Activated CD8-positive, alpha-beta memory T cell treated with anti-CD3 and anti-CD28 coated beads, Interleukin-2, amount 50 U/mL, for 1 hour (primary cell): Measurements from ENCODE around the gene ADAMTSL1.
"Not testable (repeated sequence)": the region's sequence is repeated elsewhere in the genome, so short reads cannot be mapped to it uniquely, and the experiment has no call there.

ENCODE experiments used
- DNase-seq: peaks from one replicate; pipeline ENCODE4 v3.0.0-alpha.2; 2020; ENCODE audit errors: extremely low read depth

ADAMTSL1 gene

GRCh38 chr9:18857769-18858168 is 383.8 kb downstream of the ADAMTSL1 start:
- DNase-seq: no peak

- DNase-seq: no peak
Measured at GRCh38 chr9:18861609-18862544, 387.9 kb downstream of the ADAMTSL1 start.

- no peak for DNase-seq
Measured at GRCh38 chr9:18863791-18864190, 389.8 kb downstream of the ADAMTSL1 start.

- no peak for DNase-seq
Measured at GRCh38 chr9:18864516-18864915, 390.6 kb downstream of the ADAMTSL1 start.

- no peak for DNase-seq
Measured at GRCh38 chr9:18865542-18865941, 391.6 kb downstream of the ADAMTSL1 start.

GRCh38 chr9:18866121-18866831 is 392.3 kb downstream of the ADAMTSL1 start:
- DNase-seq: no peak

GRCh38 chr9:18869725-18870124 is 395.8 kb downstream of the ADAMTSL1 start:
- DNase-seq: no peak

GRCh38 chr9:18874069-18874468 is 400.1 kb downstream of the ADAMTSL1 start:
- DNase-seq: no peak

- not testable (repeated sequence) for DNase-seq
Measured at GRCh38 chr9:18874990-18875389, 401.0 kb downstream of the ADAMTSL1 start.

GRCh38 chr9:18877984-18878383 is 404.0 kb downstream of the ADAMTSL1 start:
- no peak for DNase-seq

GRCh38 chr9:18881758-18882157 is 407.8 kb downstream of the ADAMTSL1 start:
- DNase-seq: no peak

- no peak for DNase-seq
Measured at GRCh38 chr9:18887546-18887945, 413.6 kb downstream of the ADAMTSL1 start.

- no peak for DNase-seq
Measured at GRCh38 chr9:18888290-18888689, 414.3 kb downstream of the ADAMTSL1 start.

- no peak for DNase-seq
Measured at GRCh38 chr9:18889550-18889949, 415.6 kb downstream of the ADAMTSL1 start.

- no peak for DNase-seq
Measured at GRCh38 chr9:18890372-18890771, 416.4 kb downstream of the ADAMTSL1 start.

GRCh38 chr9:18891946-18892670 is 418.2 kb downstream of the ADAMTSL1 start:
- DNase-seq: no peak

- no peak for DNase-seq
Measured at GRCh38 chr9:18893046-18893445, 419.1 kb downstream of the ADAMTSL1 start.

GRCh38 chr9:18893491-18893890 is 419.5 kb downstream of the ADAMTSL1 start:
- no peak for DNase-seq

GRCh38 chr9:18896004-18896403 is 422.1 kb downstream of the ADAMTSL1 start:
- DNase-seq: no peak

- no peak for DNase-seq
Measured at GRCh38 chr9:18896531-18897179, 422.7 kb downstream of the ADAMTSL1 start.

- DNase-seq: no peak
Measured at GRCh38 chr9:18903450-18903849, 429.5 kb downstream of the ADAMTSL1 start.
